Lower lobe of right lung (tissue), 2 donors: ENCODE results near the gene ASL. TPM values are rescaled to one million over a fixed set of nuclear protein-coding genes. Genes with fewer than 3 reads are reported as not detected.

ENCODE experiments used
- ATAC-seq, 2 donors: fragments of 200-7000 bp; cut with Tn5 transposase; one replicate each; pipeline ENCODE4 v1.9.1; 2020 to 2022; ENCODE audit warnings: mild to moderate bottlenecking in 2 of 2, moderate library complexity in 2 of 2
- DNase-seq: peaks from one replicate; pipeline ENCODE4 v3.0.0-alpha.2; 2020
- H3K27ac ChIP-seq: fragments of 200-600 bp; one replicate; pipeline ENCODE4 v1.8.0; 2022
- H3K27me3 ChIP-seq: fragments of 200-600 bp; one replicate; pipeline ENCODE4 v1.8.0; 2022; ENCODE audit warnings: low read depth
- H3K36me3 ChIP-seq: fragments of 200-600 bp; one replicate; pipeline ENCODE4 v1.8.0; 2022; ENCODE audit warnings: mild to moderate bottlenecking
- H3K4me1 ChIP-seq: fragments of 200-600 bp; one replicate; pipeline ENCODE4 v1.8.0; 2022
- H3K4me3 ChIP-seq: fragments of 200-600 bp; one replicate; pipeline ENCODE4 v1.8.0; 2022; ENCODE audit warnings: mild to moderate bottlenecking
- H3K9me3 ChIP-seq: fragments of 200-600 bp; one replicate; pipeline ENCODE4 v1.8.0; 2022
- CTCF ChIP-seq: fragments of 200-600 bp; IDR thresholded peaks from one replicate; pipeline ENCODE4 v1.8.0; 2022; ENCODE audit warnings: antibody characterized with exemption, mild to moderate bottlenecking
- intact Hi-C: fragments of 100-400 bp; cut with DNase I; formaldehyde crosslinking; loops from one replicate; pipeline ENCODE4 v1.11.0; 2022
- total RNA-seq: library from RNA; stranded (reverse); fragmentation: NEBNext Ultra II Directional; extraction: Animal tissue kit (Norgen Biotek cat#: 25700); gene quantifications from one replicate; pipeline ENCODE4 v1.2.1, GENCODE V29; 2021
- donor health status: DM: no; HTN: yes; CAD: no; lungs with severe emphysema.

The ASL gene
- total RNA-seq, 1 donor from 2014 or later, result 48.7 TPM

GRCh38 chr7:66082886-66083415 lies 7.3 kb downstream of the ASL start:
- no peak for TF ChIP-seq CTCF
- Histone ChIP-seq H3K27me3 (no peaks in the 10 kb centered on the region), H3K27ac (no peak overlapping the region), H3K36me3 (peaks cover 71% of the 10 kb centered on the region), H3K9me3 (no peaks in the 10 kb centered on the region), H3K4me3 (no peak overlapping the region), H3K4me1 (peaks cover 9% of the 10 kb centered on the region)
- no peak for DNase-seq
- intact Hi-C loops, result no loop called here
- no peak for ATAC-seq

DNA sequence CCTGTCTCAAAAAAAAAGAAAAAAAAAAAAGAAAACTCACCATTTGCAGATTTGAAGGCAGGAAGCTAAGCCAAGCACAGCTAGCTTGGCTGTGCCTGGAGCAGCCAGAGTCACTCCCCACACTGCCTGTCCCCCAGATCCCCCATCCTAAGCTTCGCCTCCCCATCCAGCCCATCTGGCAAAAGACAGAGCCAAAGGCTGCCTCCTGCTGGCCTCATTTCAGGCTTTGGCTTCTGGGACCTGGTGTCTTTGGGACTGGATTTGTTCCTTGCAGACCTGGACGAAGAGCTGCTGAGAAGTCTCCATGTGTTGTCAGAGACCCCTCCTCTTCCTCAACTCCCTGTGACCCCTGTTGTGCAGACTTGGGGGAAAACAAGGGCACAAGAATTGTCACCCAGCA lies 8.1 kb downstream of the ASL start:
- Histone ChIP-seq H3K27ac (no peak overlapping the region), H3K36me3 (peaks cover 66% of the 10 kb centered on the region), H3K4me3 (no peak overlapping the region), H3K4me1 (peaks cover 9% of the 10 kb centered on the region), H3K27me3 (no peaks in the 10 kb centered on the region), H3K9me3 (no peaks in the 10 kb centered on the region)
- intact Hi-C loops, result no loop called here
- no peak for ATAC-seq
- no peak for DNase-seq
- TF ChIP-seq CTCF, result no peak

DNA sequence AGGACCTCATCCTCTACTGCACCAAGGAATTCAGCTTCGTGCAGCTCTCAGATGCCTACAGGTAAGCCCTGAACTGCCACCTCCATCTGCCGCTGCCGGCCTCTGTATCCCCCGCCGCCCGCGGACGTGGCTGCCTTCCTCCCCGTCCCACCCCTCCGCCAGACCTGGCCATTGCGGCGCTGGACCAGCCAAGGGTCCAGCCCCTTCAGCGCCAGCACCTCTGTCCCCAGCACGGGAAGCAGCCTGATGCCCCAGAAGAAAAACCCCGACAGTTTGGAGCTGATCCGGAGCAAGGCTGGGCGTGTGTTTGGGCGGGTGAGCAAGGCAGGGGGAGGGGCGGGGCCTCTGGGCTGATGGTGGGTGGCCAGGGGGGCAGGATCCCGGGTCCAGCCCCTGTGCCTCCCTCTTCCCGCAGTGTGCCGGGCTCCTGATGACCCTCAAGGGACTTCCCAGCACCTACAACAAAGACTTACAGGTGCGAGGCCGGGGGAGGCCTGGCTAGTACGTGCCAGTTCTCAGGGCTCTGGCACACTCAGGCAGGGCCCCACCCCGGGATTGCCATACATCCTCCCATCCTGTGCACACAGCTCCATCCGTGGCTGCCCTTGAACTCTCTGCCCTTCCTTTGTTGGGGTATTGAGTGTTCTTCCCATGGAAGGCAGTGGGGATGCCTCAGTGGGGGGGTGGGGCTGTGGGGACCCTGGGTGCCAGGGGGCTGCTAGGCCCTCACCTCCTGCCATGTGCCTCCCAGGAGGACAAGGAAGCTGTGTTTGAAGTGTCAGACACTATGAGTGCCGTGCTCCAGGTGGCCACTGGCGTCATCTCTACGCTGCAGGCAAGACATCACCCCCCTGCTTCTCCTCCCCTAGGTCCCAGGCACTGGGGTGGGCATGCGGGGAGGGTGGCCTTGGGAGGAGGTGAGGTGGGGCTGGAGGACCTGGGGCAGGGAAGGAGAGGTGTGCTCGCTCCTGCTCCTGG lies 13.5 kb downstream of the ASL start:
- no peaks in the 10 kb centered on the region for H3K27me3 ChIP-seq
- H3K36me3 ChIP-seq, result peaks cover 57% of the 10 kb centered on the region
- peaks cover 9% of the 10 kb centered on the region for H3K4me1 ChIP-seq
- H3K4me3 ChIP-seq, result no peak overlapping the region
- H3K9me3 ChIP-seq, result no peaks in the 10 kb centered on the region
- DNase-seq, result no peak
- intact Hi-C loops, result no loop called here
- no peak overlapping the region for H3K27ac ChIP-seq
- no peak for ATAC-seq
- no peak for TF ChIP-seq CTCF

DNA sequence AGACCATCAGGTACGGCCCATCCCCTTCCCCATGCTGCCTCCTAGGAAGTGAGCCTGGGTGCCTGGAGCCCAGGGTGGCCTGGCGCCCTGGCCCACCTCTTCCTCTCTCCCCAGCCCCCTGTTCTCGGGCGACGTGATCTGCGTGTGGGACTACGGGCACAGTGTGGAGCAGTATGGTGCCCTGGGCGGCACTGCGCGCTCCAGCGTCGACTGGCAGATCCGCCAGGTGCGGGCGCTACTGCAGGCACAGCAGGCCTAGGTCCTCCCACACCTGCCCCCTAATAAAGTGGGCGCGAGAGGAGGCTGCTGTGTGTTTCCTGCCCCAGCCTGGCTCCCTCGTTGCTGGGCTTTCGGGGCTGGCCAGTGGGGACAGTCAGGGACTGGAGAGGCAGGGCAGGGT lies 17.0 kb downstream of the ASL start:
- DNase-seq (no peak), ATAC-seq (peak; percentile 3 to 16)
- intact Hi-C loops, result no loop called here
- no peaks in the 10 kb centered on the region for H3K27me3 ChIP-seq
- no peaks in the 10 kb centered on the region for H3K9me3 ChIP-seq
- H3K4me3 ChIP-seq, result no peak overlapping the region
- H3K4me1 ChIP-seq, result no peaks in the 10 kb centered on the region
- H3K27ac ChIP-seq, result no peak overlapping the region
- TF ChIP-seq CTCF, result no peak
- peaks cover 25% of the 10 kb centered on the region for H3K36me3 ChIP-seq

DNA sequence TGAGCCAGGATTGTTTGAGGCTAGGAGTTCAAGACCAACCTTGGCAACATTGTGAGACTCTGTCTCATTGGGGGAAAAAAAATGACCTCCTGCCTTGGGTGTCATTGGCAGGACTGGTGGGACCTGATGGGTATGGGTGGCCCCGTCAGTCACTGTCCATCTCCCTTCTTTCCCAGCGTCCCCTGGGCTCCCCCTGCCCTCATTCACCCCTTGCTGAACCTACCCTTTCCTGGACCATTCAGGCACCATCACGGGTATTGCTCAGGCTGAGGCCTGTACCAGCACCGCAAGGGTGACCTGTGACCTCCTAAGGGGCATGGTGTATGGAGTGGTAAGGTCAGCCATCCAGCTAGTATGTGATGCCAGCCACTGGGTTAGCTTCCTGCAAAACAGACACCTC lies 19.4 kb downstream of the ASL start:
- TF ChIP-seq CTCF, result no peak
- DNase-seq (no peak), ATAC-seq (no peak)
- intact Hi-C loops, result no loop called here
- H3K36me3 ChIP-seq, result peaks cover 20% of the 10 kb centered on the region
- no peak overlapping the region for H3K4me3 ChIP-seq
- no peak overlapping the region for H3K27ac ChIP-seq
- no peaks in the 10 kb centered on the region for H3K4me1 ChIP-seq
- no peaks in the 10 kb centered on the region for H3K9me3 ChIP-seq
- H3K27me3 ChIP-seq, result no peaks in the 10 kb centered on the region
